ENCODE measurements around the gene MTG2. TPM values are rescaled to one million over a fixed set of nuclear protein-coding genes. Genes with fewer than 3 reads are reported as not detected.

The MTG2 gene
- polyA plus RNA-seq, 3 donors: 26.3 to 35.4 (median 28.2) TPM

GRCh38 chr20:62219101-62219991 is 36.5 kb downstream of the MTG2 start:
- no peak for DNase-seq (ENCODE audit: low read depth in 3 of 3, low spot score in 2 of 3)

- peak in 1 of 3 donors; percentile 46 for DNase-seq (ENCODE audit: low read depth in 3 of 3, low spot score in 2 of 3)
These were observed 37.3 kb downstream of the MTG2 start, which contains the start of gene HRH3 for GRCh38 chr20:62219992-62220665. TSS of gene HRH3 (minus strand) at chr20:62220278. CDS start at chr20:62219970, 308 bp downstream.

GRCh38 chr20:62220666-62221568 is 38.1 kb downstream of the MTG2 start:
- no peak for DNase-seq (ENCODE audit: low read depth in 3 of 3, low spot score in 2 of 3)

- DNase-seq (ENCODE audit: low read depth in 3 of 3, low spot score in 2 of 3): no peak
These were observed 39.5 kb downstream of the MTG2 start for GRCh38 chr20:62222266-62222850.

- no peak for DNase-seq (ENCODE audit: low read depth in 3 of 3, low spot score in 2 of 3)
These were observed 40.1 kb downstream of the MTG2 start for GRCh38 chr20:62222972-62223371.

GRCh38 chr20:62223571-62223970 is 40.7 kb downstream of the MTG2 start:
- no peak for DNase-seq (ENCODE audit: low read depth in 3 of 3, low spot score in 2 of 3)

GRCh38 chr20:62224113-62224855 is 41.5 kb downstream of the MTG2 start:
- no peak for DNase-seq (ENCODE audit: low read depth in 3 of 3, low spot score in 2 of 3)

- DNase-seq (ENCODE audit: low read depth in 3 of 3, low spot score in 2 of 3): no peak
These were observed 42.2 kb downstream of the MTG2 start for GRCh38 chr20:62225026-62225425.

GRCh38 chr20:62225820-62226635 is 43.2 kb downstream of the MTG2 start:
- DNase-seq (ENCODE audit: low read depth in 3 of 3, low spot score in 2 of 3): no peak

- no peak for DNase-seq (ENCODE audit: low read depth in 3 of 3, low spot score in 2 of 3)
These were observed 44.1 kb downstream of the MTG2 start for GRCh38 chr20:62226707-62227590.

GRCh38 chr20:62227591-62227976 is 44.8 kb downstream of the MTG2 start:
- DNase-seq (ENCODE audit: low read depth in 3 of 3, low spot score in 2 of 3): no peak

GRCh38 chr20:62227977-62228958 is 45.4 kb downstream of the MTG2 start:
- DNase-seq (ENCODE audit: low read depth in 3 of 3, low spot score in 2 of 3): no peak

- DNase-seq (ENCODE audit: low read depth in 3 of 3, low spot score in 2 of 3): no peak
These were observed 46.2 kb downstream of the MTG2 start for GRCh38 chr20:62228982-62229545.

- no peak for DNase-seq (ENCODE audit: low read depth in 3 of 3, low spot score in 2 of 3)
These were observed 46.8 kb downstream of the MTG2 start for GRCh38 chr20:62229667-62230066.

- DNase-seq (ENCODE audit: low read depth in 3 of 3, low spot score in 2 of 3): no peak
These were observed 47.4 kb downstream of the MTG2 start for GRCh38 chr20:62230276-62230675.

GRCh38 chr20:62230696-62231095 is 47.9 kb downstream of the MTG2 start:
- no peak for DNase-seq (ENCODE audit: low read depth in 3 of 3, low spot score in 2 of 3)

All from right renal cortex interstitium (tissue), 3 donors.